Activated CD8-positive, alpha-beta memory T cell treated with anti-CD3 and anti-CD28 coated beads, Interleukin-2, amount 50 U/mL, for 1 hour (primary cell): ENCODE measurements around the gene ZBTB38.

Source experiments
- DNase-seq: peaks from one replicate; pipeline ENCODE4 v3.0.0-alpha.2; 2020; ENCODE audit errors: extremely low read depth

Gene ZBTB38

GRCh38 chr3:141406265-141406664, 38.0 kb downstream of the ZBTB38 start:
- no peak for DNase-seq

- no peak for DNase-seq
Measured at GRCh38 chr3:141407047-141407446, 38.7 kb downstream of the ZBTB38 start.

DNA sequence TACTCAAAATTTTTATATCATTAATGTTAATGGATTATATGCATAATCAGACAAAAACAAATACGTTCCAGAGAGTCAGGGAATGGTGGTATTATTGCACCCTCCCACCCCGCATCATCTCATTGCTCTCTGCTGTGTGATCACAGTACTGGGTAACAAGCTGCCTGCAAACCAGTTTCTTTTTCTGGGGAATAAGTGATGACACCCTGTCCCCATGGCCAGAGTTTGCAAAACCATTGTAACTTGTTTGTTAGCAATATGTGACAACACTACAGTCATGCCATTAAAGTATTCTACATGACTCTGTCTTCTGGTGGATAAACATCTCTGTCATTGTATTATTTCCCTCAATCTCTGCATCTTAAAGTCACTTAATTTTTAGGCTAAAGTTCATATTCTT, 39.5 kb downstream of the ZBTB38 start:
- no peak for DNase-seq

GRCh38 chr3:141408596-141408995, 40.3 kb downstream of the ZBTB38 start:
- no peak for DNase-seq

DNA sequence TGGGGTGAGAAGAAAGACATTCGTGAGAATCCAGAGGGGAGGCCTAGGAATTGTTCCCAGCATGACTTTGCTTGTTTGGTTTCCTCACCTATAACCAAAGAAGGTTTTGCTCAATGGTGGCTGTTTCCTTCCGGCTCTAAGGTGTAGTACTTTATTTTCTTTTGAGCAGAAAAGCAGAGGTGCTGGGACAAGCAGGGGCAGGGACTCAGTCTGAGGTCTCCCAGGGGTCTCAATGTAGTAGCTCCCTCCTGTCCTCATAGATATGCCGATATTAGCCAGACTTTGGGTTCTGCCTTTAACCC, 41.6 kb downstream of the ZBTB38 start:
- DNase-seq: no peak

DNA sequence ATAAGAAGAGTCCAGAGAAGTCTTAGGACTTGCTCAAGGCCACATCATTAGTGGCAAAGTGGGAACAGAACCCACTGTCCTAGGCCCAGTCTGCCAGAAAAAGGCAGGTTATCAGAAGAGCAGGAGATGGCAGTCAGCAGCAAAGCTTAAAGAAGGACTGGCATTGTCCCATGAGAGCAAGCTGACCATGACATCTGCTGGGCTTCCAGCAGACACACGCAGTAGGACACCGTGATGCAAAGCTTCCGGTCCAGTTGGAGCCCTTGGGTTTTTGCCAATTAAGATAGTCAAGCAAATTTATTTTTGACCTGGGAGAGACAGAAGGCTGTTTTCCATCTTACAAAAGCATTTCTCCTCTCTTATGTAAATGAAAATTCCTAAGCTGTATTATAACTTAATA, 42.1 kb downstream of the ZBTB38 start:
- no peak for DNase-seq

- DNase-seq: no peak
Measured at GRCh38 chr3:141410846-141411245, 42.5 kb downstream of the ZBTB38 start.

GRCh38 chr3:141411251-141411771, 43.0 kb downstream of the ZBTB38 start:
- DNase-seq: no peak

DNA sequence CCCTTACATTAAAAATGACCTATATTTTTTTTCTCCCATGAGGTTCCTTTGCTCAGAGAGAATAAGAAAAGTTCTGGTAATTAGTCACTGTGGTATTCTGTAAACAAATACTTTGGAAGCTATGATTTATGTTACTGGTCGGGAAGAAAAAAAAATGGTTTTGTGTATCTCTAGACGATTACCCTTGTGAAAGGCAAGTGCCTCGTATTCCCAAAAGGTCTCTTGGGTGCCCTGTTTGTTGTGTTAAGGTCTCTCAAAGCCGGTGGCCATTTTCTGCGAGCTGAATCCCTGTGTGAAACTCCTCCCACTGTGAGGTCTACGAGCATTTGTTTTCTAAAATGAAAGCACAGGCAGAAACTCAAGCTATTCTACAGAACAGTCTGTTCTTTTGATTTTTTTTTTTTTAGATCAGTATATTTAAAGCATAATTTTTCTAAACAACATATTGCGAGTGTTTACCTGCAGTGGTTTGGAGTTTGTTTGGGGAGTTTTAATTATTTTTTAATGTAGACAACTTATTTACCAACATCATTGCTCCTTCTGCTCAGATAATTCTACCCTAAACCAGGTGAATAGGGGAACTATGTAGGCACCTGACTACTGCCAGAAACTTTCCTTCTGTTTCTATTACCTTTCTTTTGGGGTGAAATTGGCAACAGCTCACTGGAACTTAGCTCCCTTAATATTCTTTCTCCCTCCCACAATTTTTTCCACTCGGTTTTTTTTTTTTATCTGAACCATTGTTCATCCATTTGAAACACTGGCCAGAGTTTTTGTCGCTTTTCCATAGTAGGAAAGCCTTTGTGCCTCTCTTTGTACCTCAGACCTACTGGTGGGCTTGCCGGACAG, 44.0 kb downstream of the ZBTB38 start:
- DNase-seq: no peak

DNA sequence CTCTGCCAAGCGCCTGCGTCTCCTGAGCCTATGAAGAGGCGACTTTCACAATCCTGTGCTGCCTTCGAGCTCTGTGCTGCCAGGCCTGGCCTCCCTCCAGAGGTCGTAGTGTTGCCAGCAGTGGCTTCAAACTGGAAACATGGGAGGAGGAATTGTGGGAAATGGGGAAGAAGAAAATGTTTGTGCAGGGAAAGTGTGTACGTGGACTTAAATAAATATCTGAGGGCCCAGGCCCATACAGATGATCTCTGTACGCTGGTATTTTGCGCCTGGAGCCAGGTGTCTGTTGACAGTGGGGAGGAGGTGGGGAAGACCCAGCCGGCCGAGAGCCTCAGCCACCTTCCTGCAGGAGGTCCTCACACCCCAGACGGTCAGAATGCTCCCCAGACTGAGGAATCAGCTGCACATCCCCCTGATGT, 44.6 kb downstream of the ZBTB38 start:
- no peak for DNase-seq

- no peak for DNase-seq
Measured at GRCh38 chr3:141413391-141413790, 45.1 kb downstream of the ZBTB38 start.

DNA sequence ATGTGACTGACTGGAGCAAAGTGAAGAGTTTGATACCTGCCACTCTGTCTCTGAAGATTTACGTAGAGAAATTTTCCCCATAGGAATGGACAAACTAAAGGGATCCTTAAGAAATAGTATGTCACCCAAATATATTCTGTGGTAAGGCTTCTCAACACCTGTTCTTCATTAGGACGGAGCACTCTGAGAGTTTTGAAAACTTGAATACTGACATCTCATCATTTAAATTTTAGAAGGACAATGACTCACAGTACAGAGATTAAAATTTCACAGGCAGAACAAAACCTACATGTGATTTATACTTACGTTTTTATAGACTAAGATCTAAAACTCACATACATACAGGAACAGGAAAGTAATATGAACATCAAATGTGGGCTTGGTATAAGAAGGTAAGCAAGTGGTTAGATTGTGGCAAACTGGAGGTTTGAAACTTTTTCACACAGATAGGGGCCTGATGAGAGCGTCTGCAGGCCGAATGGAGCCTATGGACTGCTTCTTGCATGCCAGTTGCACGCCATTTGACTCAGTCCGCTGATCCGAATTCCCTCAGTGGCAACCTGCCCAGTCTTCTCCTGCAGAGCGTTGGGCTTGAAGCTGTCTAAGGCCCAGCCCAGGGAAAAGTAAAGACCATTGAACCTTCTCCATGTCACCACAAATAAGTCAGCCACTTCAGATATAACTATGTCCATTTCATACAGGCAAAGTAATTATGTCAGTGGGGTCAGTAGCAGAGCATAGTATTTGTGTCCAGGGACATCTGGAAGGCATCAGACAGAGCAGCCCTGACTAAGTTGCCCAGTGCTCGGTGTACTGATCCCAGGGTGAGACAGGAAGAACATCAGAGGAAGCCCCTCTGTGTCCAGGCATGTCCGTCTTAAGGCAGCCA, 45.7 kb downstream of the ZBTB38 start:
- no peak for DNase-seq

DNA sequence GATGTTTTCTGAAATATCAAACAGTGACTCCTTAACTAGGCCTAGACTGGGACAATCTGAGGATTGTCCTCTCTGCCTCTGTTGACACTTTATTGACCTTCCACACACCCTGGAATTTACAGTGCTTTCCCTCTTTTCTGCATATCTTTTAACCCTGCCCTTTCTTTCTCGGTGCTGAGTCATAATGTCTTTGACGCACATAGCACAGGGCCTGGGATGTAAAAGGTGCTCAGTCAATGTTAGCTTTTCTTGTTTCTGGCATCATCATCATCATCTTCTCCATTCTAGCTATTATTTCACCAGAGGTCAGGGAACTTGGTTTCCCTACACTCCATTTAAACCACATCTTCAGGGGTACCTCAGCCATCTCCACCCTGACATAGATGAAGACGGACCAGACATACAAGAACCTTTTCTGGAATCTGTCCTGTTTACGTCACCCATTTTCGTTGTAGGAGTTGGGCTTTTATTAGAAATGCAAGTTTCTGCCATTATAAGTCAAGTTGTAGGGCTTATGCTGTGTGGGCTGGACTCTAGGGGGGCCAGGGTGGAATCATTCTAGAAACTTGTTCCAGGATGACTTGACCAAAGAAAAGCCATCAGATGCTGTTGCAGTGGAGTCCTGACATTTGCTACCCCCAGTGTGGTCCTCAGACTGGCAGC, 46.6 kb downstream of the ZBTB38 start:
- DNase-seq: no peak

DNA sequence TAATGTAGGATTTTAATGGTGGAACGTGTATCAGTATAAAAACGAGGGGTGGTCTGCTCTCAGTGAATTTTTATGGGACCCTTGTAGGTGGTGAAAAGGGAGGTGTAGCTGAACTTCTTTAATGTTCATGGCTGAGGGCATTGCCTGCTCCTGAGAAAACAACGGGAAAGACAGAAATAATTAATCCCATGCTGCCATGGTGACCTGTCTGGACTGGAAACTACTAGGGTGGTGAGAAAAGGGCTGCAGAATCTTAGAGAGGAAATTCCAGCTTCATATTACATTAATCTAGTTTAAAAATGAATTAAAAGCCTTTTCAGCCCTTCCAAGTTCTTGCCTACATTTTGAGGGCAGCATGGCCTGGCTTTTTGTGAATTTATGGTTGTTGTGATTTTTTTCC, 47.6 kb downstream of the ZBTB38 start:
- no peak for DNase-seq
